OCI-LY1 (cell line): ENCODE results near the gene MAGI2.

Experiments used
- H2AFZ ChIP-seq: fragments of 200-600 bp; sonication (generic), shearing (Covaris generic); 2 replicates; pipeline ENCODE4 v1.6.0; 2014; ENCODE audit warnings: antibody characterized with exemption, mild to moderate bottlenecking, low read length
- H3F3A ChIP-seq: fragments of 200-600 bp; sonication (generic), shearing (Covaris generic); 2 replicates; pipeline ENCODE4 v1.6.0; 2014; ENCODE audit warnings: mild to moderate bottlenecking, antibody characterized with exemption, low read length, moderate library complexity; ENCODE audit not compliant: insufficient read depth
- H3K27ac ChIP-seq: fragments of 200-600 bp; sonication (generic); 2 replicates; pipeline ENCODE4 v1.5.1; 2014; ENCODE audit warnings: low read length, mixed run types, mild to moderate bottlenecking, low read depth; ENCODE audit not compliant: poor library complexity, severe bottlenecking
- H3K27me3 ChIP-seq: fragments of 200-600 bp; sonication (generic); 2 replicates; pipeline ENCODE4 v1.6.0; 2014; ENCODE audit warnings: antibody characterized with exemption, mild to moderate bottlenecking, low read length, moderate library complexity; ENCODE audit not compliant: insufficient read depth
- H3K36me3 ChIP-seq: fragments of 200-600 bp; sonication (generic); 2 replicates; pipeline ENCODE4 v1.6.1; 2014; ENCODE audit warnings: mild to moderate bottlenecking, antibody characterized with exemption, low read length, moderate library complexity, mixed read lengths; ENCODE audit not compliant: insufficient read depth
- H3K4me1 ChIP-seq: fragments of 200-600 bp; sonication (generic); 2 replicates; pipeline ENCODE4 v1.5.1; 2014; ENCODE audit warnings: mild to moderate bottlenecking, low read length, moderate library complexity; ENCODE audit not compliant: insufficient read depth, severe bottlenecking
- H3K4me2 ChIP-seq: fragments of 200-600 bp; sonication (generic), shearing (Covaris generic); 2 replicates; pipeline ENCODE4 v1.6.1; 2014; ENCODE audit warnings: low read length
- H3K4me3 ChIP-seq: fragments of 200-600 bp; sonication (generic); 2 replicates; pipeline ENCODE4 v1.5.1; 2014; ENCODE audit warnings: low read length, low read depth, mild to moderate bottlenecking, mixed read lengths; ENCODE audit not compliant: poor library complexity, severe bottlenecking
- H3K79me2 ChIP-seq: fragments of 200-600 bp; shearing (Covaris generic); 2 replicates; pipeline ENCODE4 v1.6.1; 2016; ENCODE audit warnings: mixed run types, low read length, mixed read lengths; ENCODE audit not compliant: insufficient read depth
- H3K9ac ChIP-seq: fragments of 200-600 bp; sonication (generic), shearing (Covaris generic); 2 replicates; pipeline ENCODE4 v1.6.1; 2014; ENCODE audit warnings: mild to moderate bottlenecking, low read length, mixed read lengths
- H3K9me2 ChIP-seq: fragments of 200-600 bp; sonication (generic), shearing (Covaris generic); 2 replicates; pipeline ENCODE4 v1.6.1; 2014; ENCODE audit warnings: low read depth, mild to moderate bottlenecking, low read length, mixed read lengths
- H3K9me3 ChIP-seq: fragments of 200-600 bp; shearing (Covaris generic); 2 replicates; pipeline ENCODE4 v1.6.1; 2014; ENCODE audit warnings: low read length, mixed read lengths
- H4K20me1 ChIP-seq: fragments of 200-600 bp; sonication (generic), shearing (Covaris generic); 2 replicates; pipeline ENCODE4 v1.6.0; 2016; ENCODE audit warnings: mild to moderate bottlenecking, low read length; ENCODE audit not compliant: insufficient read depth
- CTCF ChIP-seq: fragments of 200-600 bp; sonication (generic), shearing (Covaris generic); IDR thresholded peaks from 2 replicates; pipeline ENCODE4 v1.5.1; 2017; ENCODE audit warnings: mild to moderate bottlenecking, antibody characterized with exemption, low read length, moderate library complexity, mixed read lengths
- EZH2 ChIP-seq: fragments of 200-600 bp; sonication (generic), shearing (Covaris generic); IDR thresholded peaks from 2 replicates; pipeline ENCODE4 v1.8.0; 2017; ENCODE audit warnings: borderline replicate concordance, mixed run types, mild to moderate bottlenecking, antibody characterized with exemption, low read length, moderate library complexity, mixed read lengths

MAGI2 gene

GRCh38 chr7:78125884-78126283, 1327.6 kb downstream of the MAGI2 start:
- H3K9me2 ChIP-seq = no peaks in the 10 kb centered on the region
- no peaks in the 10 kb centered on the region for H3K4me1 ChIP-seq
- no peak overlapping the region for H3K27ac ChIP-seq
- no peaks in the 10 kb centered on the region for H3K9me3 ChIP-seq
- H4K20me1 ChIP-seq = no peaks in the 10 kb centered on the region
- no peaks in the 10 kb centered on the region for H3F3A ChIP-seq
- H3K27me3 ChIP-seq = no peaks in the 10 kb centered on the region
- no peak for TF ChIP-seq CTCF
- no peak for TF ChIP-seq EZH2
- H3K79me2 ChIP-seq = no peaks in the 10 kb centered on the region
- H3K36me3 ChIP-seq = no peaks in the 10 kb centered on the region
- H3K9ac ChIP-seq = no peak overlapping the region
- no peak overlapping the region for H3K4me2 ChIP-seq
- H3K4me3 ChIP-seq = no peak overlapping the region
- H2AFZ ChIP-seq = no peak overlapping the region

GRCh38 chr7:78124216-78124615, 1329.3 kb downstream of the MAGI2 start:
- no peaks in the 10 kb centered on the region for H3K9me3 ChIP-seq
- no peaks in the 10 kb centered on the region for H3K4me1 ChIP-seq
- H3K79me2 ChIP-seq = no peaks in the 10 kb centered on the region
- H4K20me1 ChIP-seq = no peaks in the 10 kb centered on the region
- no peak overlapping the region for H2AFZ ChIP-seq
- H3K9me2 ChIP-seq = no peaks in the 10 kb centered on the region
- no peak overlapping the region for H3K27ac ChIP-seq
- no peak overlapping the region for H3K4me3 ChIP-seq
- no peak overlapping the region for H3K9ac ChIP-seq
- H3F3A ChIP-seq = no peaks in the 10 kb centered on the region
- no peaks in the 10 kb centered on the region for H3K36me3 ChIP-seq
- TF ChIP-seq EZH2 (no peak), CTCF (no peak)
- H3K27me3 ChIP-seq = no peaks in the 10 kb centered on the region
- H3K4me2 ChIP-seq = no peak overlapping the region

- no peaks in the 10 kb centered on the region for H3K36me3 ChIP-seq
- H3K79me2 ChIP-seq = no peaks in the 10 kb centered on the region
- H3K4me1 ChIP-seq = no peaks in the 10 kb centered on the region
- H3K27me3 ChIP-seq = no peaks in the 10 kb centered on the region
- no peak overlapping the region for H3K4me3 ChIP-seq
- no peaks in the 10 kb centered on the region for H4K20me1 ChIP-seq
- no peaks in the 10 kb centered on the region for H3K9me3 ChIP-seq
- H3K4me2 ChIP-seq = no peak overlapping the region
- TF ChIP-seq EZH2 (no peak), CTCF (no peak)
- no peak overlapping the region for H3K27ac ChIP-seq
- no peaks in the 10 kb centered on the region for H3K9me2 ChIP-seq
- H3K9ac ChIP-seq = no peak overlapping the region
- no peaks in the 10 kb centered on the region for H3F3A ChIP-seq
- H2AFZ ChIP-seq = no peak overlapping the region
Observed at GRCh38 chr7:78121888-78122287, 1331.6 kb downstream of the MAGI2 start.
